GM19240 (cell line): Measurements from ENCODE around the gene KCNF1.

ENCODE experiments used
- DNase-seq: peaks from one replicate; pipeline ENCODE4 v3.0.0; 2011; ENCODE audit warnings: low spot score; ENCODE audit not compliant: insufficient read length

The KCNF1 gene

DNA sequence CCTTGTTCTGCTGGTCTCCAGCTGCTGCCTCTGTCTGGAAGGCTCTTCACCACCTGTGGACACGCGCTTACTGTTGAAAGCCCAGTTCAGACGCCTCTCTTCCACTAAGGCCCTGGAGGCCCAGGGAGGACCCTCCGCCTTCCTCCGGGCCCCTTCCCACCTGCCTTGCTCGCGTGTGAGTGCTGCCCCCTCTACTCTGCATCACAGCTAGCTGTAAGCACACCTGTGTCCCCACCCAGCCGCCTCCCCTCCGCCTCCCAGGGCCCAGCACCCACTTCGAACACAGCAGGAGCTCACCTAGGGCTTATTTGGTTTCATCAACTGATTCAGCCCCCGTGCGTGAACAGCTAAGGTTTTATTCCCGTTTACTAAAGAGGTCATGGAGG lies 49.7 kb downstream of the KCNF1 start:
- DNase-seq = no peak

- no peak for DNase-seq
Observed at GRCh38 chr2:10962004-10962403, 50.3 kb downstream of the KCNF1 start.

DNA sequence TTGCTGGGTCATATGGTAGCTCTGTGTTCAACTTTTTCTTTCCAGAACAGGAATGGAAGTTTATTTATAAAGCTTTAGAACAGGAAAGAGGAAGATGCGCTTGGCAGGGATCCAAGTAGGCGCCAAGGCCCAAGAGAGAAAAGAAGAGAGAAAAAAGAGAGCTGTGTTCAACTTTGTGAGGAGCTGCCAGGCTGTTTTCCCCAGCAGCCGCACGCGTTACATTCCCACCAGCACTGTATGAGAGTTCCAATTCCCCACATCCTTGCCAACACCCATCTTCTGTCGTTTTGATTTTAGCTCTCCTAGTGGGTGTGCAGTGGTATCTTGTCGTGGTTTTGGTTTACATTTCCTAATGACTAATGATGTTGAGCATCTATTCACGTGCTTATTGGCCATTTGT lies 51.4 kb downstream of the KCNF1 start:
- no peak for DNase-seq
